ENCODE results near the gene STON1.
"Not testable (repeated sequence)": the region's sequence is repeated elsewhere in the genome, so short reads cannot be mapped to it uniquely, and the experiment has no call there.

Gene STON1

GRCh38 chr2:48551548-48551947, 21.6 kb downstream of the STON1 start:
- no peak for TF ChIP-seq CTCF (conservative IDR thresholded peaks at IDR 0.05; ENCODE audit: low read depth, low read length)
- DNase-seq (ENCODE audit: low read depth) = no peak
- H3K4me3 ChIP-seq (ENCODE audit: low read length) = no peak overlapping the region

- not testable (repeated sequence) for H3K4me3 ChIP-seq (ENCODE audit: low read length); DNase-seq (ENCODE audit: low read depth)
Observed at GRCh38 chr2:48555071-48555470, 25.1 kb downstream of the STON1 start.

GRCh38 chr2:48558456-48558855, 28.5 kb downstream of the STON1 start:
- no peak overlapping the region for H3K4me3 ChIP-seq (ENCODE audit: low read length)
- DNase-seq (ENCODE audit: low read depth) = no peak
- no peak for TF ChIP-seq CTCF (conservative IDR thresholded peaks at IDR 0.05; ENCODE audit: low read depth, low read length)

GRCh38 chr2:48560546-48561209, 30.7 kb downstream of the STON1 start:
- TF ChIP-seq CTCF (conservative IDR thresholded peaks at IDR 0.05; ENCODE audit: low read depth, low read length) = no peak
- DNase-seq (ENCODE audit: low read depth) = no peak
- H3K4me3 ChIP-seq (ENCODE audit: low read length) = no peak overlapping the region

- no peak for DNase-seq (ENCODE audit: low read depth)
- TF ChIP-seq CTCF (conservative IDR thresholded peaks at IDR 0.05; ENCODE audit: low read depth, low read length) = no peak
- H3K4me3 ChIP-seq (ENCODE audit: low read length) = no peak overlapping the region
Observed at GRCh38 chr2:48562281-48562680, 32.3 kb downstream of the STON1 start.

- no peak for DNase-seq (ENCODE audit: low read depth)
- TF ChIP-seq CTCF (conservative IDR thresholded peaks at IDR 0.05; ENCODE audit: low read depth, low read length) = peak; percentile 67
- no peak overlapping the region for H3K4me3 ChIP-seq (ENCODE audit: low read length)
Observed at GRCh38 chr2:48566592-48567310, 36.8 kb downstream of the STON1 start.

GRCh38 chr2:48567671-48568070, 37.7 kb downstream of the STON1 start:
- DNase-seq (ENCODE audit: low read depth) = no peak
- H3K4me3 ChIP-seq (ENCODE audit: low read length) = no peak overlapping the region
- no peak for TF ChIP-seq CTCF (conservative IDR thresholded peaks at IDR 0.05; ENCODE audit: low read depth, low read length)
